Stimulated activated CD4-positive, alpha-beta T cell treated with anti-CD3 and anti-CD28 coated beads, Interleukin-12 subunit alpha, Interleukin-12 subunit beta, amount 100 ng/mL, for 24 hours (primary cell): Measurements from ENCODE around the gene ADAMTSL5.
"Not testable (repeated sequence)": the region's sequence is repeated elsewhere in the genome, so short reads cannot be mapped to it uniquely, and the experiment has no call there.

Source experiments
- DNase-seq, 2 experiments: peaks; one replicate each; pipeline ENCODE4 v3.0.0-alpha.2; 2020; ENCODE audit warnings: low read depth in 2 of 2

Gene ADAMTSL5

GRCh38 chr19:1512671-1513498, at the start of gene ADAMTSL5:
TSS of gene ADAMTSL5 (minus strand) at chr19:1513019. CDS start at chr19:1510943, 2,076 bp downstream.
- peak; percentile 46 to 69 for DNase-seq

GRCh38 chr19:1561236-1561842, 48.5 kb upstream of the ADAMTSL5 start:
- DNase-seq, result no peak

- no peak for DNase-seq
Observed at GRCh38 chr19:1560286-1560882, 47.6 kb upstream of the ADAMTSL5 start.

- DNase-seq, result no peak
Observed at GRCh38 chr19:1558552-1558951, 45.7 kb upstream of the ADAMTSL5 start.

- no peak for DNase-seq
Observed at GRCh38 chr19:1556390-1557070, 43.7 kb upstream of the ADAMTSL5 start.

- no peak for DNase-seq
Observed at GRCh38 chr19:1555487-1556389, 42.9 kb upstream of the ADAMTSL5 start.

- DNase-seq, result no peak
Observed at GRCh38 chr19:1554968-1555367, 42.1 kb upstream of the ADAMTSL5 start.

- DNase-seq, result no peak
Observed at GRCh38 chr19:1553415-1553814, 40.6 kb upstream of the ADAMTSL5 start.

- no peak for DNase-seq
Observed at GRCh38 chr19:1551068-1552040, 38.5 kb upstream of the ADAMTSL5 start.

GRCh38 chr19:1549332-1549945, 36.6 kb upstream of the ADAMTSL5 start:
- DNase-seq, result no peak

GRCh38 chr19:1540365-1540925, 27.6 kb upstream of the ADAMTSL5 start:
- no peak for DNase-seq

- DNase-seq, result not testable (repeated sequence)
Observed at GRCh38 chr19:1539749-1540148, 26.9 kb upstream of the ADAMTSL5 start.

- DNase-seq, result no peak
Observed at GRCh38 chr19:1538978-1539377, 26.2 kb upstream of the ADAMTSL5 start.

GRCh38 chr19:1535699-1536098, 22.9 kb upstream of the ADAMTSL5 start:
- DNase-seq, result not testable (repeated sequence)

GRCh38 chr19:1534972-1535371, 22.2 kb upstream of the ADAMTSL5 start:
- DNase-seq, result no peak

- no peak for DNase-seq
Observed at GRCh38 chr19:1533510-1534150, 20.8 kb upstream of the ADAMTSL5 start.

GRCh38 chr19:1532003-1532402, 19.2 kb upstream of the ADAMTSL5 start:
- no peak for DNase-seq

GRCh38 chr19:1531587-1531986, 18.8 kb upstream of the ADAMTSL5 start:
- DNase-seq, result no peak

- DNase-seq, result not testable (repeated sequence)
Observed at GRCh38 chr19:1530856-1531255, 18.0 kb upstream of the ADAMTSL5 start.
